K562 (cell line): ENCODE measurements around the gene IL13RA1. TPM values are rescaled to one million over a fixed set of nuclear protein-coding genes. Genes with fewer than 3 reads are reported as not detected.
A peak's percentile ranks its signal among the peaks of the same experiment; 100 is the strongest.

Experiments used
- ATAC-seq: fragments of 200-7000 bp; cut with Tn5 transposase; 3 replicates; pipeline ENCODE4 v1.9.1; 2020; ENCODE audit warnings: moderate library complexity
- BruUV-seq: library from RNA; stranded (reverse); fragments of 400-500 nt; replicated peaks from 2 replicates; lab custom pipeline; 2021; lab: Mats Ljungman, UMichigan
- CTCF ChIA-PET: fragments of 300-600 bp; formaldehyde crosslinking; extraction: SDS; loops from one replicate; lab custom pipeline; 2021; ENCODE audit warnings: low intra/inter-chr PET ratio; lab: Yijun Ruan, JAX
- POLR2A ChIA-PET: fragments of 300-600, 350-650 bp; sonication (Branson Sonifier 250); formaldehyde crosslinking; extraction: SDS; loops from one replicate; lab custom pipeline; 2021; ENCODE audit warnings: antibody characterized with exemption, inconsistent platforms; lab: Yijun Ruan, JAX
- DNase-seq, 4 experiments: peaks; one replicate each; pipeline versions ENCODE4 v3.0.0 to v3.0.0-alpha.2; 2011 to 2018; ENCODE audit warnings: low spot score in 3 of 4, mixed read lengths in 3 of 4; ENCODE audit errors: extremely low read depth in 1 of 4
- FAIRE-seq: peaks from 2 replicates; lab custom pipeline; 2011; peaks lifted over from hg19 to GRCh38; lab: Jason Lieb, UNC
- H2AFZ ChIP-seq: 2 replicates; pipeline ENCODE4 v1.6.0; 2011; ENCODE audit warnings: low read depth, low read length, control low read depth, inconsistent platforms
- H3K27ac ChIP-seq: fragments of 200-600 bp; 3 replicates; pipeline ENCODE4 v1.8.0; 2011; ENCODE audit warnings: low read depth, mild to moderate bottlenecking, control low read depth, inconsistent platforms, low read length, moderate library complexity, mixed read lengths; ENCODE audit errors: extremely low read depth
- H3K27me3 ChIP-seq, 2 experiments: fragments of 300-600 bp in 1 of 2; 2 replicates in 1 of 2; 3 replicates in 1 of 2; pipeline versions ENCODE4 v1.6.0 to v1.8.0; 2011; ENCODE audit warnings: inconsistent platforms in 2 of 2, low read length in 2 of 2, mild to moderate bottlenecking in 1 of 2, mixed read lengths in 1 of 2, moderate library complexity in 1 of 2; ENCODE audit not compliant: control insufficient read depth in 2 of 2, insufficient read depth in 2 of 2
- H3K36me3 ChIP-seq: fragments of 300-600 bp; 3 replicates; pipeline ENCODE4 v1.8.0; 2011; ENCODE audit warnings: mild to moderate bottlenecking, low read length, inconsistent platforms; ENCODE audit not compliant: control insufficient read depth, insufficient read depth
- H3K4me1 ChIP-seq, 2 experiments: fragments of 200-600 bp in 1 of 2; replicated peaks in 1 of 2; 2 replicates in 1 of 2; 3 replicates in 1 of 2; pipeline versions ENCODE4 v1.5.1 to v1.8.0; 2011; ENCODE audit warnings: inconsistent platforms in 2 of 2, low read length in 2 of 2, mild to moderate bottlenecking in 1 of 2, mixed read lengths in 1 of 2, moderate library complexity in 1 of 2; ENCODE audit not compliant: control insufficient read depth in 2 of 2, insufficient read depth in 2 of 2
- H3K4me2 ChIP-seq: 2 replicates; pipeline ENCODE4 v1.6.1; 2011; ENCODE audit warnings: low read length, control low read depth, inconsistent platforms, mixed read lengths; ENCODE audit not compliant: insufficient read depth
- H3K4me3 ChIP-seq: fragments of 200-600 bp; sonication (generic), shearing (Covaris generic); 2 replicates; pipeline ENCODE4 v1.5.1; 2016; ENCODE audit warnings: control low read depth, inconsistent platforms
- H3K79me2 ChIP-seq: fragments of 200-600 bp; 3 replicates; pipeline ENCODE4 v1.8.0; 2011; ENCODE audit warnings: low read length, inconsistent platforms; ENCODE audit not compliant: control insufficient read depth, insufficient read depth
- H3K9ac ChIP-seq, 2 experiments: 2 replicates each; pipeline versions ENCODE4 v1.6.0 to v1.6.1; 2011; ENCODE audit warnings: low read depth in 2 of 2, low read length in 2 of 2, control low read depth in 1 of 2, inconsistent platforms in 1 of 2, mild to moderate bottlenecking in 1 of 2, mixed read lengths in 1 of 2; ENCODE audit not compliant: insufficient read depth in 1 of 2
- H3K9me1 ChIP-seq: one replicate; pipeline ENCODE4 v1.6.0; 2011; ENCODE audit warnings: inconsistent platforms, mild to moderate bottlenecking, low read length, moderate library complexity; ENCODE audit not compliant: control insufficient read depth, insufficient read depth
- H3K9me3 ChIP-seq: replicated peaks from 2 replicates; pipeline ENCODE4 v1.5.1; 2011; ENCODE audit warnings: low read depth, low read length, inconsistent platforms; ENCODE audit not compliant: control insufficient read depth, insufficient read depth
- H4K20me1 ChIP-seq: replicated peaks from 2 replicates; pipeline ENCODE4 v1.6.1; 2011; ENCODE audit warnings: low read length, inconsistent platforms, mixed read lengths; ENCODE audit not compliant: control insufficient read depth, insufficient read depth
- AFF4 ChIP-seq: sonication (generic); formaldehyde crosslinking; IDR thresholded peaks from 2 replicates; pipeline ENCODE4 v1.8.0; 2023; ENCODE audit warnings: mild to moderate bottlenecking, missing genetic modification reagents
- EWSR1 ChIP-seq: fragments of 450-650 bp; IDR thresholded peaks from 2 replicates; pipeline ENCODE4 v1.6.1; 2018; ENCODE audit warnings: borderline replicate concordance, mild to moderate bottlenecking, low read depth, moderate library complexity; ENCODE audit not compliant: partially characterized antibody
- HEY1 ChIP-seq: fragments of 250-450 bp; sonication (Bioruptor Pico); IDR thresholded peaks from 2 replicates; pipeline ENCODE4 v1.5.0; 2020; ENCODE audit warnings: mild to moderate bottlenecking, moderate library complexity, borderline replicate concordance
- ILK ChIP-seq: fragments of 450-650 bp; IDR thresholded peaks from 2 replicates; pipeline ENCODE4 v1.6.1; 2016; ENCODE audit warnings: missing genetic modification characterization, low read depth, mild to moderate bottlenecking, missing compliant biosample characterization, moderate library complexity, borderline replicate concordance
- RFX1 ChIP-seq: fragments of 450-650 bp; IDR thresholded peaks from 2 replicates; pipeline ENCODE4 v1.6.1; 2016; ENCODE audit warnings: mild to moderate bottlenecking, moderate library complexity
- TAF7 ChIP-seq: fragments of 450-650 bp; IDR thresholded peaks from 2 replicates; pipeline ENCODE4 v1.6.1; 2016; ENCODE audit warnings: missing genetic modification characterization, missing compliant biosample characterization
- ZKSCAN3 ChIP-seq: fragments of 250-450 bp; sonication (Bioruptor Pico); IDR thresholded peaks from 2 replicates; pipeline ENCODE4 v1.4.0; 2020
- ZNF133 ChIP-seq: fragments of 250-450 bp; sonication (Bioruptor Pico); IDR thresholded peaks from 2 replicates; pipeline ENCODE4 v1.4.0; 2020; ENCODE audit warnings: mild to moderate bottlenecking
- ZNF79 ChIP-seq: fragments of 250-450 bp; sonication (Bioruptor Pico); IDR thresholded peaks from 2 replicates; pipeline ENCODE4 v1.4.0; 2020; ENCODE audit warnings: low read depth, mild to moderate bottlenecking, moderate library complexity
- WGBS: fragments of 100-300 bp; shearing (Covaris generic); methylation state at CpG from one replicate; pipeline ENCODE4 v1.1.6; 2016; ENCODE audit warnings: low coverage, mixed read lengths; ENCODE audit not compliant: insufficient coverage; ENCODE audit errors: missing lambda C conversion rate; 5-methylcytosine and 5-hydroxymethylcytosine counted together
- in situ Hi-C: fragments of 300-500 bp; cut with MboI; formaldehyde crosslinking; loops from 4 replicates; pipeline ENCODE4 v1.15.0; 2018; ENCODE audit warnings: inconsistent platforms, mixed read lengths
- intact Hi-C: fragments of 100-400 bp; cut with micrococcal nuclease; formaldehyde crosslinking; loops from 2 replicates; pipeline ENCODE4 v1.14.2; 2022
- polyA plus RNA-seq, 8 experiments: library from polyadenylated mRNA; depleted of rRNA in 4 of 8; stranded (reverse) in 5 of 8; unstranded in 3 of 8; fragments of >200 nt; fragmentation: Nextera tagmentation in 2 of 8; fragmentation: Illumina TruSeq in 1 of 8; extraction: Ambion mirVana in 2 of 8; extraction: Trizol in 1 of 8; gene quantifications; 2 replicates each; pipeline versions ENCODE4 v1.2.1 to v1.2.3, GENCODE V29; 2011 to 2014; ENCODE audit warnings: inconsistent platforms in 1 of 8, missing spikeins in 1 of 8
- total RNA-seq, 7 experiments: library from RNA; depleted of rRNA in 6 of 7; stranded (reverse); fragments of >200 nt in 6 of 7; fragmentation: Illumina TruSeq in 2 of 7; extraction: Trizol in 2 of 7; gene quantifications; 2 replicates each; pipeline versions ENCODE4 v1.2.1 to v1.2.3, GENCODE V29; 2011 to 2021; ENCODE audit warnings: low replicate concordance in 1 of 7
- TF ChIP-seq, protein P1 (sequence below), 2 experiments: IDR thresholded peaks; 2 replicates each; pipeline ENCODE4 v1.6.1; 2011; ENCODE audit warnings: borderline replicate concordance in 1 of 2, control low read depth in 1 of 2, low read depth in 1 of 2, low read length in 1 of 2, mild to moderate bottlenecking in 1 of 2, mixed read lengths in 1 of 2, moderate library complexity in 1 of 2; ENCODE audit not compliant: insufficient read depth in 1 of 2, insufficient read length in 1 of 2, poor library complexity in 1 of 2, severe bottlenecking in 1 of 2; ENCODE audit errors: extremely low read depth in 1 of 2
- TF ChIP-seq, protein P2 (sequence below): fragments of 450-650 bp; IDR thresholded peaks from 2 replicates; pipeline ENCODE4 v1.6.1; 2018; ENCODE audit not compliant: partially characterized antibody

The IL13RA1 gene
- total and polyA plus RNA-seq, 9 of the 15 experiments (the other 6 are each of a cell fraction or from before 2014, with no cell fraction given), result 2.9 to 22.9 (median 12.2) TPM

DNA sequence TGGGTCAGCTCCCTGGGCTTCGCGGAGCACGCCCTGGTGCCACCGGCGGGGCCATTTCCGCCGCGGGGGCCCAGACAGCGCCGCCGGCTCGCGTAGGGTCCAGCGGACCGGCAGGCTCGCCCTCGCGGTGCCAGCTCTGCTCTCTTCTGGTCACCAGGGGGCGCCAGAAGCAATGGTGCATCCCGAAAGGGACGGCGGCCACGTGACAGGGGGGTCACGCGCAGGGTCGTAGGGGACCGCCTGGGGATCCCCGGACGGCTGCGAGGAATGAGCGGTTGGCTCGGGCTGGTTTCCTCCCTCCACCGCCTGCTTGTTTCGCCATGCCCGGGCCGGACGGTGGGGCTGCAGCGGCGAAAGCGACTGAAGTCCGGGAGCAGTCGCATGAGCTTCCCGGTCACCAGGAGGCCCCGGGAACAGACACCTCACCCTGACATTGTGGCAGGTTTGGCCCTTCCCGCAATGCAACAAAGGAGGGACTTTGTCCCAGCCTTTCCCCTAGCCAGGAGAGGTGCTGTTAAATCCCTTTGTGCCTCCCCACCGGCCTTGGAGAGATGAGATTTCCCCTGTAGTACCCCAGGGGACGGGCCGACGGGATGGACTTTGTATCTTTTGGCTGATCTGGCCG lies 112.0 kb downstream of the IL13RA1 start:
- peak overlapping the region; percentile 24 to 87; a peak in 3 of 4 replicates for H3K9ac ChIP-seq
- no peaks in the 10 kb centered on the region for H4K20me1 ChIP-seq
- ATAC-seq (peak; percentile 97), DNase-seq (peak; percentile 72 to 80 (median 76)), FAIRE-seq (no peak)
- in situ Hi-C loops (loop anchor here (5.0 to 25.0 kb wide), 2 partner anchors 233 to 373 kb away; partner anchors contain the start of gene CT47C1), intact Hi-C loops (no loop called here)
- peak overlapping the region; percentile 74 for H3K4me2 ChIP-seq
- H3K36me3 ChIP-seq, result no peaks in the 10 kb centered on the region
- peak overlapping the region; percentile 28 for H3K4me3 ChIP-seq
- H2AFZ ChIP-seq, result peak overlapping the region; percentile 80
- no peaks in the 10 kb centered on the region for H3K79me2 ChIP-seq
- H3K9me3 ChIP-seq, result no peaks in the 10 kb centered on the region
- BruUV-seq, result no TSS peak
- no peaks in the 10 kb centered on the region; a peak in 1 of 5 replicates for H3K27me3 ChIP-seq
- H3K27ac ChIP-seq, result no peak overlapping the region
- H3K9me1 ChIP-seq, result no peaks in the 10 kb centered on the region
- CTCF ChIA-PET, result interaction anchor here (2.0 kb wide), 1 partner anchor 228 kb away, joined by 10 read pairs; no protein-coding TSS in a partner anchor
- WGBS, result 24% methylated on average over 26 of the region's 50 CpGs
- peaks cover 0 to 7% of the 10 kb centered on the region in 2 experiments; a peak in 2 of 5 replicates for H3K4me1 ChIP-seq
- POLR2A ChIA-PET, result interaction anchor here (0.6 kb wide), 2 partner anchors 10 to 349 kb away, joined by 3 to 5 read pairs; no protein-coding TSS in a partner anchor
- TF ChIP-seq EWSR1 (no peak), HEY1 (CRISPR knock-in tag) (no peak), ILK (tag) (no peak), AFF4 (CRISPR knock-in tag) (no peak), ZKSCAN3 (CRISPR knock-in tag) (no peak), TAF7 (tag) (no peak), RFX1 (no peak), ZNF79 (no peak), ZNF133 (CRISPR knock-in tag) (no peak)
- TF ChIP-seq, protein P1, sequence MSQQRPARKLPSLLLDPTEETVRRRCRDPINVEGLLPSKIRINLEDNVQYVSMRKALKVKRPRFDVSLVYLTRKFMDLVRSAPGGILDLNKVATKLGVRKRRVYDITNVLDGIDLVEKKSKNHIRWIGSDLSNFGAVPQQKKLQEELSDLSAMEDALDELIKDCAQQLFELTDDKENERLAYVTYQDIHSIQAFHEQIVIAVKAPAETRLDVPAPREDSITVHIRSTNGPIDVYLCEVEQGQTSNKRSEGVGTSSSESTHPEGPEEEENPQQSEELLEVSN (IDR thresholded peaks at IDR 0.05; ENCODE audit: borderline replicate concordance in 1 of 2, extremely low read depth in 1 of 2, insufficient read depth in 1 of 2, insufficient read length in 1 of 2, low read depth in 1 of 2, low read length in 1 of 2, poor library complexity in 1 of 2, severe bottlenecking in 1 of 2), result peak; percentile 17 to 39
- TF ChIP-seq, protein P2, sequence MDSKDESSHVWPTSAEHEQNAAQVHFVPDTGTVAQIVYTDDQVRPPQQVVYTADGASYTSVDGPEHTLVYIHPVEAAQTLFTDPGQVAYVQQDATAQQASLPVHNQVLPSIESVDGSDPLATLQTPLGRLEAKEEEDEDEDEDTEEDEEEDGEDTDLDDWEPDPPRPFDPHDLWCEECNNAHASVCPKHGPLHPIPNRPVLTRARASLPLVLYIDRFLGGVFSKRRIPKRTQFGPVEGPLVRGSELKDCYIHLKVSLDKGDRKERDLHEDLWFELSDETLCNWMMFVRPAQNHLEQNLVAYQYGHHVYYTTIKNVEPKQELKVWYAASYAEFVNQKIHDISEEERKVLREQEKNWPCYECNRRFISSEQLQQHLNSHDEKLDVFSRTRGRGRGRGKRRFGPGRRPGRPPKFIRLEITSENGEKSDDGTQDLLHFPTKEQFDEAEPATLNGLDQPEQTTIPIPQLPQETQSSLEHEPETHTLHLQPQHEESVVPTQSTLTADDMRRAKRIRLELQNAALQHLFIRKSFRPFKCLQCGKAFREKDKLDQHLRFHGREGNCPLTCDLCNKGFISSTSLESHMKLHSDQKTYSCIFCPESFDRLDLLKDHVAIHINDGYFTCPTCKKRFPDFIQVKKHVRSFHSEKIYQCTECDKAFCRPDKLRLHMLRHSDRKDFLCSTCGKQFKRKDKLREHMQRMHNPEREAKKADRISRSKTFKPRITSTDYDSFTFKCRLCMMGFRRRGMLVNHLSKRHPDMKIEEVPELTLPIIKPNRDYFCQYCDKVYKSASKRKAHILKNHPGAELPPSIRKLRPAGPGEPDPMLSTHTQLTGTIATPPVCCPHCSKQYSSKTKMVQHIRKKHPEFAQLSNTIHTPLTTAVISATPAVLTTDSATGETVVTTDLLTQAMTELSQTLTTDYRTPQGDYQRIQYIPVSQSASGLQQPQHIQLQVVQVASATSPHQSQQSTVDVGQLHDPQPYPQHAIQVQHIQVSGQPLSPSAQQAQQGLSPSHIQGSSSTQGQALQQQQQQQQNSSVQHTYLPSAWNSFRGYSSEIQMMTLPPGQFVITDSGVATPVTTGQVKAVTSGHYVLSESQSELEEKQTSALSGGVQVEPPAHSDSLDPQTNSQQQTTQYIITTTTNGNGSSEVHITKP, result peak; percentile 26
